ENCODE data around the gene MRTFA.

DNA sequence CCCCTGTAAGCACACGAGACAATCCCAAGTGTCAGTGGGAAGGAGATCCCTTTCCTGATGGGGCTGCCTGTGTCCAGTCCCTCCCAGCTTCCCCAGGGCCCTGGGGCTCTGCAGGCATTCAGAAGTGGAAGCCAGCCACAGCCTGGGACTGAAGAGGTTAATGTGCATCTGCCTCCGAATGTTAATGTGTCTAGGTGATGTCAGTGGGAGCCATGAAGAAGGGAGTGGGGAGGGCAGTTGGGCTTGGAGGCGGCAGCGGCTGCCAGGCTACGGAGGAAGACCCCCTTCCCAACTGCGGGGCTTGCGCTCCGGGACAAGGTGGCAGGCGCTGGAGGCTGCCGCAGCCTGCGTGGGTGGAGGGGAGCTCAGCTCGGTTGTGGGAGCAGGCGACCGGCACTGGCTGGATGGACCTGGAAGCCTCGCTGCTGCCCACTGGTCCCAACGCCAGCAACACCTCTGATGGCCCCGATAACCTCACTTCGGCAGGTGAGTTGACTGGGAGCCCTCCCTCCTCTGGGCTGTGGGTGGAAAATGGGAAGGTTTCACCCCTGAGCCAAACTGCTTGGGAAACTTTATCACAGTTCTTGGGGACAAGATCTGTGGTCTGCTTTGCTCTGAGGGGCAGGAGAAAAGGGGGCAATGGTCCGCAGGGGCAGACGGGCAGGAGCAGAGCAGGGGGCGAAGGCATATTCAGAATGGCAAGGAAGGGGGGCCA, 42.9 kb upstream of the MRTFA start, which contains the start of gene MCHR1:
- TF ChIP-seq POLR2A (IDR thresholded peaks at IDR 0.05; ENCODE audit: low read length): no peak
- TF ChIP-seq GATA1 (IDR thresholded peaks at IDR 0.05; ENCODE audit: low read depth, low read length): no peak

Measured in erythroblast (primary cell).